ENCODE measurements around the gene FGD2. TPM values are rescaled to one million over a fixed set of nuclear protein-coding genes. Genes with fewer than 3 reads are reported as not detected.

FGD2 gene
- total and polyA plus RNA-seq, 2 of the 4 experiments (the other 2 are of a cell fraction): 0.07 TPM; not detected in 1

- no peak for TF ChIP-seq MAFK (IDR thresholded peaks at IDR 0.05; ENCODE audit: low read depth, low read length)
These were observed 41.8 kb upstream of the FGD2 start (continued) for GRCh38 chr6:36963451-36964290.

- H3K9ac ChIP-seq (ENCODE audit: low read depth, low read length): no peak overlapping the region
- no peak overlapping the region for H2BK120ac ChIP-seq (ENCODE audit: low read depth, low read length)
- H3K4me2 ChIP-seq (ENCODE audit: low read depth, low read length): no peak overlapping the region
- no peak overlapping the region for H2AK9ac ChIP-seq (replicated peaks; ENCODE audit: low read depth, low read length, poor library complexity)
- intact Hi-C loops (cut with micrococcal nuclease): no loop called here
- H3K27me3 ChIP-seq (ENCODE audit: control insufficient read depth, insufficient read depth, low read length): no peaks in the 10 kb centered on the region
- DNase-seq: no peak
- H3K27ac ChIP-seq (ENCODE audit: insufficient read depth, low read length): no peak overlapping the region
- dilution Hi-C loops (cut with HindIII; ENCODE audit: low sequenced_read_pairs, unreplicated experiment): no loop called here
- in situ Hi-C loops (cut with MboI; ENCODE audit: low sequenced_read_pairs): no loop called here
- H3K4me1 ChIP-seq (ENCODE audit: control insufficient read depth, insufficient read depth, low read length): peaks cover 4% of the 10 kb centered on the region
- H4K20me1 ChIP-seq (ENCODE audit: insufficient read depth, low read length): peaks cover 9% of the 10 kb centered on the region; the same call in 1 of the 2 replicates
- H4K91ac ChIP-seq (ENCODE audit: insufficient read depth, low read depth, low read length): no peak overlapping the region
- no peak overlapping the region for H3K23ac ChIP-seq (ENCODE audit: low read depth, low read length)
- no peak overlapping the region for H4K8ac ChIP-seq (ENCODE audit: low read depth in 2 of 2, low read length in 2 of 2)
- WGBS, 2 experiments (ENCODE audit: extremely low coverage in 2 of 2, insufficient read length in 1 of 2): no CpG with 5 or more reads among the region's 6 CpGs
- H3K9me3 ChIP-seq (ENCODE audit: control insufficient read depth, insufficient read depth, low read length): no peaks in the 10 kb centered on the region
- no peak overlapping the region for H3K14ac ChIP-seq (replicated peaks; ENCODE audit: low read depth, low read length)
- H2BK15ac ChIP-seq (ENCODE audit: low read depth, low read length): no peak overlapping the region
- BruUV-seq (replicated peaks): no TSS peak
- H3K56ac ChIP-seq (ENCODE audit: extremely low read depth, insufficient read depth, low read length): no peak overlapping the region
- POLR2A ChIA-PET (ENCODE audit: unreplicated experiment): no interaction called here
- ATAC-seq (ENCODE audit: low read depth): no peak
- peaks cover 28% of the 10 kb centered on the region for H3K36me3 ChIP-seq (ENCODE audit: control insufficient read depth, insufficient read depth, low read length)
- H3K18ac ChIP-seq (ENCODE audit: low read depth, low read length): no peak overlapping the region
- TF ChIP-seq FOS (IDR thresholded peaks at IDR 0.05; ENCODE audit: low read depth, low read length) (no peak), MAFK (IDR thresholded peaks at IDR 0.05; ENCODE audit: low read depth, low read length) (no peak), POLR2A (IDR thresholded peaks at IDR 0.05; ENCODE audit: low read depth, low read length) (no peak), CHD1 (IDR thresholded peaks at IDR 0.05; ENCODE audit: low read depth, low read length) (no peak), BHLHE40 (IDR thresholded peaks at IDR 0.05; ENCODE audit: low read depth, low read length) (no peak), ELK1 (IDR thresholded peaks at IDR 0.05; ENCODE audit: borderline replicate concordance, low read depth, low read length) (no peak)
- H2AK5ac ChIP-seq (ENCODE audit: low read depth, low read length): no peak overlapping the region
- no peaks in the 10 kb centered on the region; the same call in 1 of the 2 replicates for H3K9me1 ChIP-seq (ENCODE audit: insufficient read depth, low read length)
- no peak overlapping the region for H2BK20ac ChIP-seq (ENCODE audit: low read depth, low read length)
- H2BK5ac ChIP-seq (ENCODE audit: low read depth, low read length, poor library complexity, severe bottlenecking): no peak overlapping the region
- CTCF ChIA-PET: no interaction called here
- no peak overlapping the region for H4K5ac ChIP-seq (ENCODE audit: low read depth, low read length)
- no peak overlapping the region for H3K4me3 ChIP-seq (ENCODE audit: insufficient read depth, low read depth, low read length)
- H3K79me1 ChIP-seq (ENCODE audit: low read depth in 1 of 2, low read length in 2 of 2): peaks cover 0 to 6% of the 10 kb centered on the region in 2 experiments; a peak in 1 of 4 replicates
- no peak overlapping the region for H2AFZ ChIP-seq (replicated peaks; ENCODE audit: low read length, poor library complexity)
- no peak overlapping the region for H3K4ac ChIP-seq (ENCODE audit: low read depth, low read length)
These were observed 41.1 kb upstream of the FGD2 start for GRCh38 chr6:36964349-36964748.
